ENCODE results near the gene NCKAP5L.
"Not testable (repeated sequence)": the region's sequence is repeated elsewhere in the genome, so short reads cannot be mapped to it uniquely, and the experiment has no call there.

The NCKAP5L gene

GRCh38 chr12:49796606-49797448 is 31.4 kb downstream of the NCKAP5L start:
- DNase-seq = no peak

DNA sequence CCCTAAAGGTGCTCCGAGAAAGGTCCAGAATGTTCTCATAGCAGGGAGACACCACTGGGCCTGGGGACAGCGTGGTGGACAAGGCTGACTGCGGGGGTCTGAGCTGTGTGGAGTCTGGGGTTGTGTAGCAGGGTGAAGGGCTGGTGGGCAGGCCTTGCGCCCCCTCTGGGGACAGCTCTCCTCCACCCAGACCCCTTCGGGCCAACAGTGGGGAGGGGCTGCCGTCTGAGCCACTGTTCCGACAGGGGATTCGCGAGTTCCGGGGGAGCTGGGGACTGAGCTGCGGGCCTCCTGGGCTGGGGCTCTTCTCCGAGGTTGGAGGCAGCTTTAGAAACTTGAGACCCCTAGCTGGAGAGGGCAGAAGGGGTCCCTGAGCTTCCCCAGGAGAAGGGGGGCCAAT is 32.1 kb downstream of the NCKAP5L start:
- no peak for DNase-seq

GRCh38 chr12:49795654-49796105 is 32.5 kb downstream of the NCKAP5L start:
- no peak for DNase-seq

DNA sequence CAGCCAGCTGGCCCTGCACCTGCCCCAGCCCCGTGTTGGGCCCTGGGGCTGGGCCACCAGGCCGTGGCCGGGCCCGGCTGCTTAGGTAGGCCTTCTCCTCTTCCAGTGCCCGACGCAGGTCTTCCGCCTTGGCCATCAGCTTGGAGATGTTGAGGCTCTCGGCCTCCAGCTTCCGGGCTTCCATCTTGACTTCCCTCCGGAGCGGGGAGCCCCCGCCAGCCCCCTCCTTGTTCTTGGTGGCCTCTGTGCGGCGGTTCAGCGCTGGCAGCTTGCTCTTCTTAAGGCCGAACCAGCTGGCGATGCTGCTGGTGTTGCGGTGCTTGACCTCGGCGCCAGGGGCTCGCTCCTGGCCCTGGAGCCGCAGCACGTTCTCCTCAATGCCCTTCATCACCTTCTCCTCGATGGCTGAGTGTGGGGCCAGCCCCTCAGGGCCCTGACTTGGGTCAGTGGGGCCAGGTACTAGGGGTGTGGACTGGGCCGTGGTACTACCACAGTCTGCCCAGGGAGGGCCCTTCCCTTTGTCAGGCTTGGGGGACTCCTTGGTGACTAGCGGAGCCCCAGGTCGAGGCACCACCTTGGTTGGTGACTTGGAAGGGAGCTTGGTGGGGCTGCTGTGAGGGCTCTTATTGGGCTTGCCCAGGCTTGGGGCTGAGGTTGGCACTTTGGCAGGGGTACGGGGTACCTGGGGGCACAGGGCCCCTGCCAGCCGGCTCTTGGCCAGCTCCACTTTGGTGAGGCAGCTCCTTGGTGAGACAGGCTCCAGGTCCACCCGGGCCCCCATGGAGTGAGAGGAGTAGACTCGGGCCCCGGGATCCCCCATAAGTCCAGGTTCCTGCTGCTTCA is 33.2 kb downstream of the NCKAP5L start:
- DNase-seq = no peak

DNA sequence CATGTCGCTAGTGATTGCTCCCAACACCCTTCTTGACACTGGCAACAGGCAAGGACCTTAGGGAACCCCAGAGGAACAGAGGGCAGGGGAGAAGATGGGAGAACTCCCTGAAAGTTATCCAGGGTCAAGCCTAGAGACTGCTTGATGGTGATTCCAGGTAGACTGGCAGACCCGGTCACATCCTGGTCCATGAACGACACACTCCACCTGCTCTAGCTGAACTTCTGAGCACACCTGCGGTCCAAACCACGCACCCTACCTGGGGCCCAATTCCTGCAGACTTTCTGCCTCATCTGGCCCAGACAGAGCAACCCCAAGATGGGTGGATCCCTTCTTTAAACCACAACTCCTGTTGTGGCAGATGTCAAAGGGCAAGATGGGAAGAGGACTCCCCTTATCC is 34.2 kb downstream of the NCKAP5L start:
- no peak for DNase-seq

- DNase-seq = no peak
Observed at GRCh38 chr12:49793620-49794019, 34.6 kb downstream of the NCKAP5L start.

DNA sequence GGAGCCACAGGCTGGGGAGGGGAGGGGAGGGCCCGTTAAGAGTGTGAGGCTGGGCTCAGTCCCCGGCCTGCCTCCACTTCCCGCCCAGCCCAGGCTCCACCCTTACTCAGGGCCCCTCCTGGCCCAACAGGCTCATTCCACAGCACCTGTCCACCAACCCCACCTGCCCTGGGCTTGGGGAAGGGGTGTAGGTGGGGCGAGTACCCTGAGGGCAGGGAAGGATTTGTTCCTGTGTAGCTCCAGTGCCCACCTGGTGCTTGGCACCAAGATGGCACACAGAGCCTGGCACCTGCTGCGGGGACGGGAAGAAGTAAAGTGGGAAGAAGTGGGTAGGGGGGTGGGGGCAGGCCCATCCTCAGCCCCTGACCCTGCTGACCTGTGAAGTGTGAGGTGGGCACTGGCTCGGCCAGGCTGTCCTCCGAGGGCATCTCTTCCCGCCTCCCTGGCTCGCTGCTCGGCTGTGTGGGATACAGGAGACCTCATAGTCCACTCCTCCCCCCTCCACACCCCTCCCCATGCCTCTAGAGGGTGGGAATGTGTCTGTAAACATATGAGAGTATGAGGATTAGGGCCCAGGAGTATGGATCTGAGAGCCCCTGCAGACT is 35.1 kb downstream of the NCKAP5L start:
- DNase-seq = no peak

GRCh38 chr12:49792181-49792970 is 35.8 kb downstream of the NCKAP5L start:
- DNase-seq = no peak

DNA sequence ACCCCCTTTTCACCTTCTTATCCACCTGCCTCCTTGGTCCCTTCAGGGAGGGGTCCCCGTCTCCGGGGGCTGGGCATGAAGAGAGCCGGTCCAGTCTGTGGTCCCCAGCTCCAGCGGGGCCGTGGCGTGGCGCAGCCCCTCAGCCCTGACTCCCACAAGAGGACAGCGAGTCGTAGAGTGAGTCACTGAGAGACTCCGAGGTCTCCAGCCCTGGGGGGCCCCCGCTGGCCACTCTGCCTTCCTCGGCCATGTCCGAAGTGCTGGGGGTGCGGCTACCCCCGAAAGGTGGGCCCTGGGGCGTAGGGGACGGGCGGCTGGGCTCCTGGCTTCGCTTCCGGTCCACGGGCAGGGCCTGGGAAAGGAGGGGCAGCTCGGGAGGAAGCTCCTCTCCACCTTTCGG is 36.5 kb downstream of the NCKAP5L start:
- DNase-seq = no peak

DNA sequence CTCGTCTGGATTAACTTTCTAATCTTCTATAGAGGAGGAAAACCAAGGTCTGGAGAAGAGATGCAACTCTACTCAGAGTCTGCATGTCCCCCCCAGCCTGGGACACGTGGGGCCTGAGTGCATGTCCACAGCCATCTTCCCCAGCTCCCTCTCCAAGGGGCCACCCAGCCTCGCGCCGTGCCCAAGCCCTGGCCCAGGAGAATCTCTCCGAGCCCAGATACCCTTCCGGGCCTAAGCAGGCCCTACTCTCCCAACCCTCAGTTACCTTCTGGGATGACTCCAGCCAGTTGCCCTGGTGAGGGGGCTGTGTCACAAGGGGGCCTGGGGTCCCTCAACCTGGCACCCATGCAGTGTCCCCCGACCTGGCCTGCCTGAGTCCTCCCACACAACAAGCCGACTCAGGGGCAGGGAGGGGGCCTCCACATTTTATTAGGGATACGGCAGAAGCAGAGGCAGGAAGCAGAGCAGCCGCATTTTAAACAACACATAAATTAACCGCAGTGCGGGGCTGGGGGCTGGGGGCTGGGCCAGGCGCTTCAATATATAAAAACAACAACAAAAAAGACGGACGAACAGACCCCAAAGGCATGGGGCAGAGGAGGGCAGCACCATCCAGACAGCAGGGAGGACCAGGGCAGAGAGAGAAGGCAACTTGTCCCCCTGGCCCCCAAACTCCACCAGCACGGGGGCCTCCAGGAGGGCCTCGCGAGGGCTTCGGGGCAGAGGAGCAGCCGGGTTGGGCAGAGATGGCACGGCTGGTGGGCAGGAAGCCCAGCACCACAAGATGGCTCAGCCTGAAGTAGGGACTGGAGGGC is 37.3 kb downstream of the NCKAP5L start:
- no peak for DNase-seq

GRCh38 chr12:49789992-49790391 is 38.2 kb downstream of the NCKAP5L start:
- DNase-seq = no peak

GRCh38 chr12:49787672-49788071 is 40.5 kb downstream of the NCKAP5L start:
- DNase-seq = no peak

GRCh38 chr12:49784756-49785409 is 43.3 kb downstream of the NCKAP5L start:
- DNase-seq = no peak

DNA sequence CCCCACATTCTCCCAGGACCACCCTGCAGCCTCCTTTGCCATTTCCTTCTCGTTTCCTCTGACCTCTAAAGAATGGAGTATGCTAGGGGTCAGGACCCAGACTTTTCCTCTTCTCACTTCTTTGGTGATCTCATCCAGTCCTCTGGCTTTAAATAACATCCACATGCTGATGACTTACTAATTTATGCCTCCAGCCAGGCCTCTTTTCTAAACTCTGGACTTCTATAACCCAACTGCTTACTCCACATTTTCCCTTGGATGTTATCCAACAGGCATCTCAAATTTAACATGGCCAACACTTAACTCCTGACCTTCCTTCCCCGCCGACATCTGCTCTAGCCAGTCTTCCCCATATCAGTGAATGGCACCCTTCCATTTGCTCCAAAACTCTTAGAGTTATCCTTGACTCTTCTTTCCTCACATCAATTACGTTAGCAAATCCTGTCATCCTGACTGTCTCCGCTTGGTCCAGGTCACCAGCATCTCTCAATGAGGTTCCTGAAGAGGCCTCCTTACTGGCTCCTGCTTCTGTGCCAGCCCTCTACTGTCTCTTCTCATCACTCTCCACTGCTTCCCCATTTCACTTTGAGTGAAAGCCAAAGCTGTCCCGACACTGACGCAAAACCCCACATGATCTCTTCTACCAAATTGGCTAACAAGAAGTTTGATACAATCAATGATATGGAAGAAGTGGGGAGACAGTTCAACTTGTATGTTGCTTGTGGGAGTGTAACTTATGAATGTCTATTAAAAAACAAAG is 44.1 kb downstream of the NCKAP5L start:
- no peak for DNase-seq

DNA sequence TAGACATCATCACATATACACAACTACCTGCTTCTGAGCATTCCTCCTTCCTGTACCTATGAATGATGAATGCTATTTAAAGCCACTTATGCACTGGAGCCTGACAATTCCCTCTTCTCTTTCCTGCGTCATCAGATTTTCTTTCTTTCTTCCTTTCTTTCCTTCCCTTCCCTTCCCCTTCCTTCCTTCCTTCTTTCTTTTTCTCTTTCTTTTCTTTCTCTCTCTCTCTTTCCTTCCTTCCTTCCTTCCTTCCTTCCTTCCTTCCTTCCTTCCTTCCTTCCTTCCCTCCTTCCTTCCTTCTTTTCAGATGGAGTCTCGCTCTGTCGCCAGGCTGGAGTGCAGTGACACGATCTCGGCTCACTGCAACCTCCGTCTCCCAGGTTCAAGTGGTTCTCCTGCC is 47.3 kb downstream of the NCKAP5L start:
- not testable (repeated sequence) for DNase-seq

DNA sequence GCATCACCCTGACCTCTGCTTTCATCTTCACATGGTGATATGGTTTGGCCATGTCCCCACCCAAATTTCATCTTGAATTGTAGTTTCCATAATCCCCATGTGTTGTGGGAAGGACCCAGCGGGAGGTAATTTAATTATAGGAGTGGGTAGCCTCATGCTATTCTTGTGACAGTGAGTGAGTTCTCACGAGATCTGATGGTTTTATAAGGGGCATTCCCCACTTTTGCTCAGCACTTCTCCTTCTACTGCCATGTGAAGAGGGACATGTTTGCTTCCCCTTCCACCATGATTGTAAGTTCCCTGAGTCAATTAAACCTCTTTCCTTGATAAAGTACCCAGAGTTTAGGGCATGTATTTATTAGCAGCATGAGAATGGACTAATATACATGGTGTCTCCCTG is 48.6 kb downstream of the NCKAP5L start:
- no peak for DNase-seq

DNA sequence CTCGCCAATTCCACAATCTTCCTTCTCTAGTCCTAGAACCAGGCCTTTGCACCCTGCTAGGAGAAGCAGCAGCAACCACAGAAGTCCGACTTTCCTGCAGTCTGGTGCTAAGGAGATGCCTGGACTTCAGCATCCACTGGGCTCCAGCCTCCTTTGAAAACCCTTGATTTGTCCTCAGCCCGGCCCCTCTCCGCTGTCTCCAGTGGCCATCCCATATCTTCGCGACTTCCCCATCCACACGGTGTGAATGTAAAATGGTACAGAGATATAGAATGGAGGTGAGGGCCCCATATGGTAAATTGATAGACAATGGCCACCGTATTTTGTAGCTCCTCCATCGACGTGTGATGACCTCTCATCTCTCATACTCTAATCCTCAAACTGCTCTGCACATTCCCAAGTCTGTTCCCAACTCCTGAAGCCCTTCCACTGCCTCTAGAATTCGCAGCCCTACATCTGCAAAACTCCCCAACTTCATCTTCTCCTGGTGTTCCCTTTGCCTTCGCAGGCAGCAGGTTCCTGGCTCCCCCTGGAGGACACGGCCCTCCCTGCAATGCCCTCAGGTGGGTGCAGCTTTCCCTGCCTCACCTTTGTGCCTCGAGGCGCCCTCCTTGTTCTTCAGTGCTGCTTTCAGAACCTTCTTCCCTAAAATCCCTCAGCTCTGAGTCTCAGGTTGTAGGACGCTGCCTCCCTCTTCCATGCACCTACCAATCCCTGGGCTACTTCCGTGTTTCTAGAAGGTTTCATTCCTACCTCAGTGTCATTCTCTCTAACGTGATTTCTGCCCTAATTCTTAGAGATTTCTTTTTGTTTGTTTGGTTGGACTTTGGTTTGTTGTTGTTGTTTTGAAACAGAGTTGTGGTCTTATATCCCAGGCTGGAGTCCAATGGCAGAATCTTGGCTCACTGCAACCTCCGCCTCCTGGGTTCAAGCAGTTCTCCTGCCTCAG is 50.1 kb downstream of the NCKAP5L start:
- DNase-seq = no peak

DNA sequence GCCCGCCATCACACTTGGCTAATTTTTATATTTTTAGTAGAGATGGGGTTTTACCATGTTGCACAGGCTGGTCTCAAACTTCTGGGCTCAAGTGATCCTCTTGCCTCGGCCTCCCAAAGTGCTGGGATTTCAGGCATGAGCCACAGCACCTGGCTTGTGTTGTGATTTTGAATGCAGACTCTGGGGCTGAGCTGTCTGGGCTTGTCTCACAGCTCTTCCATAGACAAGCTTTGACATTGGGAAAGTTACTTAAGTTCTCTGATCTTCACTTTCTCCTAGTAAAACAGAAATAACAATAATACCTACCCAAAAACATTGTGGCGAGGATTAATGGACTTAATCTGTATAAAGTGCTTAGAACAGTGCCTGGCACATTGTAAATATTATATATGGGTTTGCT is 50.9 kb downstream of the NCKAP5L start:
- DNase-seq = no peak

DNA sequence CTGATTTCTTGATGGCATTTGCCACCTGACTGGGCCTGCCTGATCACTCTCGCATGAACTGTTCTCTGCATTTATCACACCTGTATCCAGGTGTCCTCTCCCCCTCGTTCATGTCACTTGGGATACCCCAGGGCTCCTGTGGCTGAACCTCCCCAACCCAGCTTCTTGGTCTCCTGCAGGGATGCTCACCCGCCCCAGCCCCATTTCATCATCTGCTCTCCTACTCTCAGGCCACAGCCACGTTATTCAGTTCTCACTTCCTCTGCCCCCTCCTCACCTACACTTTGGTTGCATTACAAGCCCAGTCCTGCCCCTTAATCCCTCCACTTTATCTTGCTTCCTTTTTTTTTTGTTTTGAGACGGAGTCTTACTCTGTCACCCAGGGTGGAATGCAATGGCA is 51.4 kb downstream of the NCKAP5L start:
- DNase-seq = no peak
